ENCODE measurements around the gene CUEDC1. TPM values are rescaled to one million over a fixed set of nuclear protein-coding genes. Genes with fewer than 3 reads are reported as not detected.

The CUEDC1 gene
- total and polyA plus RNA-seq, 2 donors (not counting 1 experiment from before 2014, with no cell fraction given), result 0.57 TPM; not detected in 1

DNA sequence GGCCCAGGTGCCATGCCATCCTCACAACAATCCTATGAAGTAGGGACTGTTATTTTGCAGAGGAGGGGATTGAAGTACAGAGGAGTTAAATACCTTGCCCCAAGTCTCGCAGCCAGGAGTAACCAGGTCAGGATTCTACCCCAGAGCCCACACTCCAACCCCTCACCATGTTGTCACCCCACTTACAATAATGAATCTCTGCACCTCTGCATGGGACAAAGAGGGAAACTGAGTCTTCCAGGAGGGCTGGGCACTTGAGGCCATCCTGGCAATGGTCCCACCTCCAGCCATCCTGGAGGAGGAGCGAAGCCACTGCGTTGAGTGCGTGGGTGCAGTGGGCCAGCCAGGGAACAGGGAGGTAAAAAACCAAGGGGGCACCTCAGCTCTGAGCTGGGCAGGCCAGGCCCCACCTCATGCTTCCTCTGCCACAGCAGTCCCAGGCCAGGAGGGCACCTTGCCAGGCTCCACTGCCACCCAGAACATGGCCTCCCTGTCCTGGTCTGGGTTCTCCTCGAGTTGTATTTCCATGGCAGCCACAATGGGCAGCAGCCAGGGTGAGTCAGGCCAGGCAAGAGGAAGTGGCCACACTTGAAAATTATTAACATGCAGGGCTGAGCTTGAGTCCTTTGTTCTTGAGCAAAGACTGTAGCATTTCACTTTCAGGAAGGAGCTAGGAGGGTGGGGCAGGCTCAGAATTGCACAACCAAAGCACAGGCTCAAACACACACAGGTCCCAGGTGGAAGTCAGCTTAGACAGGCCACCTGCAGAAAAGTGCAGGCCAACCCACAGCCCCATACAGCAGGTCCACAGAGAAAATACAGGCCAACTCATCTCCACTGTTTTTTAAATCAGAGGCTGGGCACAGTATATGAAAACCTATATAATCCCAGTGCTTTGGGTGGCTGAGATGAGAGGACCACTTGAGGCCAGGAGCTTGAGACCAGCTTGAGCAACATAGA, 52.1 kb downstream of the CUEDC1 start:
- Histone ChIP-seq H3K79me2 (ENCODE audit: control insufficient read depth, insufficient read depth, low read length) (no peaks in the 10 kb centered on the region), H3K4me3 (ENCODE audit: control extremely low read depth in 1 of 5, extremely low read depth in 1 of 5, insufficient read depth in 1 of 5, low read depth in 2 of 5, low read length in 4 of 5) (no peak overlapping the region), H2AFZ (ENCODE audit: insufficient read depth, low read depth, low read length, poor library complexity, severe bottlenecking) (peak overlapping the region; percentile 2), H3K36me3 (replicated peaks in 1 of 2; ENCODE audit: control extremely low read depth in 1 of 2, control insufficient read depth in 1 of 2, extremely low read depth in 1 of 2, insufficient read depth in 2 of 2, low read length in 1 of 2) (no peaks in the 10 kb centered on the region), H3K4me2 (replicated peaks; ENCODE audit: low read depth, low read length, poor library complexity, severe bottlenecking) (peak overlapping the region; percentile 39), H3K27ac (ENCODE audit: low read length in 2 of 2) (no peak overlapping the region), H3K9ac (ENCODE audit: low read length) (no peak overlapping the region), H3K4me1 (ENCODE audit: control insufficient read depth in 2 of 2, insufficient read depth in 2 of 2, low read length in 2 of 2) (peaks cover 36 to 44% of the 10 kb centered on the region in 2 donors), H3K9me3 (ENCODE audit: control extremely low read depth in 1 of 3, control insufficient read depth in 2 of 3, insufficient read depth in 1 of 3, low read length in 2 of 3) (peaks cover 0 to 5% (median 0%) of the 10 kb centered on the region in 3 donors), H3K27me3 (replicated peaks in 1 of 4; ENCODE audit: control extremely low read depth in 1 of 4, control insufficient read depth in 3 of 4, insufficient read depth in 4 of 4, low read length in 3 of 4) (peaks cover 0 to 15% (median 7%) of the 10 kb centered on the region in 4 experiments), H4K20me1 (ENCODE audit: control insufficient read depth, insufficient read depth, low read length, poor library complexity, severe bottlenecking) (no peaks in the 10 kb centered on the region)
- H3K4me1 Mint-ChIP-seq, result peaks cover 29% of the 10 kb centered on the region
- CTCF ChIA-PET, result interaction anchor here (0.9 to 3.0 kb wide), 6 partner anchors 11 to 210 kb away, joined by 3 to 9 read pairs (median 3); no protein-coding TSS in a partner anchor
- intact Hi-C loops (cut with micrococcal nuclease), result no loop called here
- DNase-seq (peak; percentile 32), ATAC-seq (ENCODE audit: low read depth) (peak; percentile 59)
- POLR2A ChIA-PET, result interaction anchor here (0.8 kb wide), 1 partner anchor 10 kb away, joined by 3 read pairs; no protein-coding TSS in a partner anchor
- H3K4me3 Mint-ChIP-seq, result peak overlapping the region; percentile 42
- TF ChIP-seq, protein P1, sequence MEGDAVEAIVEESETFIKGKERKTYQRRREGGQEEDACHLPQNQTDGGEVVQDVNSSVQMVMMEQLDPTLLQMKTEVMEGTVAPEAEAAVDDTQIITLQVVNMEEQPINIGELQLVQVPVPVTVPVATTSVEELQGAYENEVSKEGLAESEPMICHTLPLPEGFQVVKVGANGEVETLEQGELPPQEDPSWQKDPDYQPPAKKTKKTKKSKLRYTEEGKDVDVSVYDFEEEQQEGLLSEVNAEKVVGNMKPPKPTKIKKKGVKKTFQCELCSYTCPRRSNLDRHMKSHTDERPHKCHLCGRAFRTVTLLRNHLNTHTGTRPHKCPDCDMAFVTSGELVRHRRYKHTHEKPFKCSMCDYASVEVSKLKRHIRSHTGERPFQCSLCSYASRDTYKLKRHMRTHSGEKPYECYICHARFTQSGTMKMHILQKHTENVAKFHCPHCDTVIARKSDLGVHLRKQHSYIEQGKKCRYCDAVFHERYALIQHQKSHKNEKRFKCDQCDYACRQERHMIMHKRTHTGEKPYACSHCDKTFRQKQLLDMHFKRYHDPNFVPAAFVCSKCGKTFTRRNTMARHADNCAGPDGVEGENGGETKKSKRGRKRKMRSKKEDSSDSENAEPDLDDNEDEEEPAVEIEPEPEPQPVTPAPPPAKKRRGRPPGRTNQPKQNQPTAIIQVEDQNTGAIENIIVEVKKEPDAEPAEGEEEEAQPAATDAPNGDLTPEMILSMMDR (IDR thresholded peaks at IDR 0.05), result no peak
- TF ChIP-seq EZH2 (IDR thresholded peaks at IDR 0.05; ENCODE audit: borderline replicate concordance, insufficient read depth, low read depth, low read length, poor library complexity, severe bottlenecking), result no peak
- H3K27me3 Mint-ChIP-seq, result peaks cover 20% of the 10 kb centered on the region
- WGBS (ENCODE audit: insufficient coverage), result 64% methylated on average over 4 of the region's 5 CpGs
- peak overlapping the region; percentile 61 for H3K27ac Mint-ChIP-seq
- no peaks in the 10 kb centered on the region for H3K9me3 Mint-ChIP-seq (ENCODE audit: insufficient read depth)

Data from B cell (primary cell).